GM19395 (cell line): ENCODE data around the gene ZG16B.

Source experiments
- ATAC-seq: cut with Tn5 transposase; IDR thresholded peaks from one replicate; pipeline ENCODE4 v1.9.1; 2021; ENCODE audit warnings: mild to moderate bottlenecking, moderate library complexity; ENCODE audit not compliant: unreplicated experiment

The ZG16B gene

GRCh38 chr16:2865651-2866050, 35.5 kb downstream of the ZG16B start:
- no peak for ATAC-seq

- no peak for ATAC-seq
Observed at GRCh38 chr16:2866431-2866830, 36.3 kb downstream of the ZG16B start.

GRCh38 chr16:2867661-2867986, 37.5 kb downstream of the ZG16B start:
- ATAC-seq: no peak

GRCh38 chr16:2867987-2868789, 38.1 kb downstream of the ZG16B start:
- ATAC-seq: peak; percentile 89

GRCh38 chr16:2871926-2872325, 41.8 kb downstream of the ZG16B start:
- no peak for ATAC-seq

- no peak for ATAC-seq
Observed at GRCh38 chr16:2874032-2874911, 44.2 kb downstream of the ZG16B start.

GRCh38 chr16:2874912-2875362, 44.8 kb downstream of the ZG16B start:
- no peak for ATAC-seq

- ATAC-seq: no peak
Observed at GRCh38 chr16:2879854-2880508, 49.9 kb downstream of the ZG16B start.
